PC-3 (cell line): ENCODE results near the gene SDK1. TPM values are rescaled to one million over a fixed set of nuclear protein-coding genes. Genes with fewer than 3 reads are reported as not detected.

Experiments used
- ATAC-seq: fragments of 200-7000 bp; cut with Tn5 transposase; 2 replicates; pipeline ENCODE4 v1.9.1; 2020; ENCODE audit warnings: mild to moderate bottlenecking, moderate library complexity
- BruUV-seq: library from RNA; stranded (reverse); fragments of 400-500 nt; replicated peaks from 2 replicates; lab custom pipeline; 2021; lab: Mats Ljungman, UMichigan
- CTCF ChIA-PET: fragments of 300-600 bp; sonication (Branson Sonifier 250); formaldehyde crosslinking; loops from one replicate; lab custom pipeline; 2022; ENCODE audit warnings: antibody characterized with exemption; lab: Charles Lee
- POLR2A ChIA-PET: fragments of 300-600 bp; sonication (Branson Sonifier 250); formaldehyde crosslinking; loops from one replicate; lab custom pipeline; 2022; ENCODE audit warnings: antibody characterized with exemption; ENCODE audit not compliant: unreplicated experiment; lab: Charles Lee
- DNase-seq: peaks from one replicate; pipeline ENCODE4 v3.0.0-alpha.2; 2015
- H2AFZ ChIP-seq: fragments of 300-600 bp; sonication (generic); 2 replicates; pipeline ENCODE4 v1.6.0; 2016; ENCODE audit warnings: antibody characterized with exemption, low read length
- H3F3A ChIP-seq: fragments of 300-600 bp; sonication (generic); one replicate; pipeline ENCODE4 v1.6.0; 2017; ENCODE audit warnings: antibody characterized with exemption, low read length, control low read depth, mild to moderate bottlenecking; ENCODE audit not compliant: unreplicated experiment
- H3K27ac ChIP-seq: fragments of 300-600 bp; sonication (generic); 2 replicates; pipeline ENCODE4 v1.5.1; 2016; ENCODE audit warnings: mild to moderate bottlenecking, low read length
- H3K27me3 ChIP-seq: fragments of 300-600 bp; sonication (generic); 2 replicates; pipeline ENCODE4 v1.6.1; 2016; ENCODE audit warnings: low read length, mixed read lengths
- H3K36me3 ChIP-seq: fragments of 300-600 bp; sonication (generic); 2 replicates; pipeline ENCODE4 v1.6.1; 2016; ENCODE audit warnings: low read depth, mixed run types, low read length, mixed read lengths
- H3K4me1 ChIP-seq: fragments of 300-600 bp; sonication (generic); 2 replicates; pipeline ENCODE4 v1.5.1; 2016; ENCODE audit warnings: low read length; ENCODE audit not compliant: insufficient read depth
- H3K4me2 ChIP-seq: fragments of 300-600 bp; sonication (generic); 2 replicates; pipeline ENCODE4 v1.6.0; 2016; ENCODE audit warnings: low read length
- H3K4me3 ChIP-seq: fragments of 300-600 bp; sonication (generic); 2 replicates; pipeline ENCODE4 v1.5.1; 2016; ENCODE audit warnings: mild to moderate bottlenecking, low read length, mixed read lengths
- H3K79me2 ChIP-seq: fragments of 300-600 bp; sonication (generic); 2 replicates; pipeline ENCODE4 v1.6.1; 2017; ENCODE audit warnings: low read length, mixed read lengths
- H3K9ac ChIP-seq: fragments of 300-600 bp; sonication (generic); 2 replicates; pipeline ENCODE4 v1.6.0; 2016; ENCODE audit warnings: mild to moderate bottlenecking, low read length
- H3K9me2 ChIP-seq: fragments of 300-600 bp; sonication (generic); replicated peaks from 2 replicates; pipeline ENCODE4 v1.6.1; 2016; ENCODE audit warnings: mixed run types, low read length, mixed read lengths
- H3K9me3 ChIP-seq: fragments of 300-600 bp; sonication (generic); 2 replicates; pipeline ENCODE4 v1.6.1; 2016; ENCODE audit warnings: low read length, mixed read lengths
- H4K20me1 ChIP-seq: fragments of 300-600 bp; sonication (generic); 2 replicates; pipeline ENCODE4 v1.6.1; 2016; ENCODE audit warnings: low read length, mixed read lengths
- CTCF ChIP-seq: fragments of 300-600 bp; sonication (generic); conservative IDR thresholded peaks from 2 replicates; pipeline ENCODE4 v1.5.1; 2017; ENCODE audit warnings: antibody characterized with exemption, low read depth, mild to moderate bottlenecking, low read length
- EZH2 ChIP-seq: fragments of 300-600 bp; sonication (generic); IDR thresholded peaks from one replicate; pipeline ENCODE4 v1.6.1; 2017; ENCODE audit warnings: antibody characterized with exemption, mild to moderate bottlenecking, low read length; ENCODE audit not compliant: unreplicated experiment
- EZH2phosphoT487 ChIP-seq: fragments of 300-600 bp; sonication (generic); IDR thresholded peaks from 2 replicates; pipeline ENCODE4 v1.6.1; 2018; ENCODE audit warnings: mild to moderate bottlenecking, antibody characterized with exemption, low read length, borderline replicate concordance
- intact Hi-C: fragments of 100-400 bp; cut with micrococcal nuclease; formaldehyde crosslinking; loops from 2 replicates; pipeline ENCODE4 v1.9.0; 2023
- total RNA-seq: library from RNA; depleted of rRNA; stranded (reverse); fragments of >200 nt; gene quantifications from 2 replicates; pipeline ENCODE4 v1.2.3, GENCODE V29; 2014

SDK1 gene
- total RNA-seq, 1 experiment from 2014 or later = 2.8 TPM

GRCh38 chr7:3968234-3968633 is 667.2 kb downstream of the SDK1 start:
- Histone ChIP-seq H3K27ac (no peak overlapping the region), H3K9ac (no peak overlapping the region), H3K9me2 (no peaks in the 10 kb centered on the region), H3K4me3 (no peak overlapping the region), H3K36me3 (no peaks in the 10 kb centered on the region), H4K20me1 (no peaks in the 10 kb centered on the region), H3K9me3 (no peaks in the 10 kb centered on the region), H2AFZ (no peak overlapping the region), H3K27me3 (no peaks in the 10 kb centered on the region), H3K4me1 (no peaks in the 10 kb centered on the region), H3K79me2 (no peaks in the 10 kb centered on the region), H3K4me2 (no peak overlapping the region), H3F3A (no peaks in the 10 kb centered on the region)
- ATAC-seq (no peak), DNase-seq (no peak)
- intact Hi-C loops = no loop called here
- POLR2A ChIA-PET = no interaction called here
- TF ChIP-seq EZH2phosphoT487 (no peak), CTCF (no peak), EZH2 (no peak)
- CTCF ChIA-PET = no interaction called here
- no TSS peak for BruUV-seq

GRCh38 chr7:3969286-3969685 is 668.2 kb downstream of the SDK1 start:
- no peaks in the 10 kb centered on the region for H3K79me2 ChIP-seq
- no peak overlapping the region for H3K27ac ChIP-seq
- ChIA-PET CTCF (no interaction called here), POLR2A (no interaction called here)
- H3K9ac ChIP-seq = no peak overlapping the region
- BruUV-seq = no TSS peak
- no peaks in the 10 kb centered on the region for H3K9me3 ChIP-seq
- no peak overlapping the region for H3K4me3 ChIP-seq
- H4K20me1 ChIP-seq = no peaks in the 10 kb centered on the region
- no peaks in the 10 kb centered on the region for H3F3A ChIP-seq
- ATAC-seq (no peak), DNase-seq (no peak)
- H3K27me3 ChIP-seq = no peaks in the 10 kb centered on the region
- no peak overlapping the region for H2AFZ ChIP-seq
- H3K4me1 ChIP-seq = no peaks in the 10 kb centered on the region
- no peak for TF ChIP-seq EZH2
- no peak for TF ChIP-seq CTCF
- TF ChIP-seq EZH2phosphoT487 = no peak
- H3K36me3 ChIP-seq = no peaks in the 10 kb centered on the region
- intact Hi-C loops = no loop called here
- H3K9me2 ChIP-seq = no peaks in the 10 kb centered on the region
- H3K4me2 ChIP-seq = no peak overlapping the region

GRCh38 chr7:3971323-3971722 is 670.3 kb downstream of the SDK1 start:
- no peaks in the 10 kb centered on the region for H4K20me1 ChIP-seq
- no peak overlapping the region for H2AFZ ChIP-seq
- H3K9me3 ChIP-seq = no peaks in the 10 kb centered on the region
- no peaks in the 10 kb centered on the region for H3K4me1 ChIP-seq
- no peak for DNase-seq
- ATAC-seq = no peak
- H3K27me3 ChIP-seq = no peaks in the 10 kb centered on the region
- H3F3A ChIP-seq = no peaks in the 10 kb centered on the region
- no peak overlapping the region for H3K4me3 ChIP-seq
- BruUV-seq = no TSS peak
- TF ChIP-seq EZH2phosphoT487 (no peak), EZH2 (no peak), CTCF (no peak)
- CTCF ChIA-PET = no interaction called here
- H3K9me2 ChIP-seq = no peaks in the 10 kb centered on the region
- POLR2A ChIA-PET = no interaction called here
- no peaks in the 10 kb centered on the region for H3K79me2 ChIP-seq
- intact Hi-C loops = no loop called here
- H3K36me3 ChIP-seq = no peaks in the 10 kb centered on the region
- no peak overlapping the region for H3K9ac ChIP-seq
- H3K27ac ChIP-seq = no peak overlapping the region
- no peak overlapping the region for H3K4me2 ChIP-seq
